ENCODE results near the gene PPP1R12A.
A peak's percentile ranks its signal among the peaks of the same experiment; 100 is the strongest.

PPP1R12A gene

DNA sequence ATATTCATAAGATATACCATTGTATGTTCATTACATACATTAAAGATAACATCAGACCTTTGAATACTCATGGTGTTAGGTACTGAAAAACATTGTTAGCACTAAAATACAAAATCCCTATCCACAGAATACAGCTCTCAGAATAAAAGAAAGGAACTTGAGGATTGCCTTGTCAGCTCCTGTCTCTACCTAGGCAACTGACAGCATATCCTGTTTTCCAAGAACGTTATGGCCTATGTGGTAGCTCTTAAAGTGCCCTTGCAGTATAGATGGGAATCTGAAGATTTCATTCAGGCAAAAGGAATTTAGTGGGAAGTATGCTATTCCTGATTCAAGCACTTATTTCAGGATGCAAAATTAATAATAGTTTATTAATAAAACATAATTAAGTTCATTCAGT, 1.8 kb upstream of the PPP1R12A start:
- DNase-seq (ENCODE audit: low read depth in 1 of 2, low spot score in 1 of 2): no peak

DNA sequence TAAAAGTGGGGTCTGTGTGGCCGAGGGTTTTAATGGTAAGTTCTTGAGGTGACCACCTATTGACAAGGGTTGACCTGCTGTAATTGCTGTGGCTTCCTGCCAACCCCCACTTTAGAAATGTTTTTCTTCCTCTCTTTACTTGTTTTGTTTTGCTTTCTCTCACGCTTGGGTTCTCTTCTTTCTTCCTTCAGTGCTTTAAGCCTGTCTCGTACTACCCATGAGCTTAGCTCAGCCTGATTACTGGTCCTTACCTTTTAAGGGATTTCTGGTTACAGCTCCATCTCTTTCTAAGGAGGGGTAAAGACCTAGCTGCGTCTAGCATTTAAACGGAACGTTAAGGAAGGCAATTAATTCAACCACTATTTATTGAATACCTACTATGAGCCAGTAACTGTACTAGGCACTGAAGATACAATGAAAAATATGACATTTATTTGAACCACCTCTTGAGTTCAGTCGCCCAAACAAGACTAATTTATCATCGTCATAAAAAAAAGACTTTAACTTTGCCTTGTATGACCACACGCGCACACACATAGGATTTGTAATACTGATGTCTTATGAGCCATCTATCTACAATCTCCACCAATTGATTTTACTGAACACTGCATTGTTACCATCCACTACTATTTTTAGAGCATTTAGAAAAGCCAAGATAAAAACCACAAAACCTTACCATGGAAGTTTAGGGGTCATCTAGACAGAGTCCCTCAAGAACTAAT, 888 bp upstream of the PPP1R12A start:
- no peak for DNase-seq (ENCODE audit: low read depth in 1 of 2, low spot score in 1 of 2)

DNA sequence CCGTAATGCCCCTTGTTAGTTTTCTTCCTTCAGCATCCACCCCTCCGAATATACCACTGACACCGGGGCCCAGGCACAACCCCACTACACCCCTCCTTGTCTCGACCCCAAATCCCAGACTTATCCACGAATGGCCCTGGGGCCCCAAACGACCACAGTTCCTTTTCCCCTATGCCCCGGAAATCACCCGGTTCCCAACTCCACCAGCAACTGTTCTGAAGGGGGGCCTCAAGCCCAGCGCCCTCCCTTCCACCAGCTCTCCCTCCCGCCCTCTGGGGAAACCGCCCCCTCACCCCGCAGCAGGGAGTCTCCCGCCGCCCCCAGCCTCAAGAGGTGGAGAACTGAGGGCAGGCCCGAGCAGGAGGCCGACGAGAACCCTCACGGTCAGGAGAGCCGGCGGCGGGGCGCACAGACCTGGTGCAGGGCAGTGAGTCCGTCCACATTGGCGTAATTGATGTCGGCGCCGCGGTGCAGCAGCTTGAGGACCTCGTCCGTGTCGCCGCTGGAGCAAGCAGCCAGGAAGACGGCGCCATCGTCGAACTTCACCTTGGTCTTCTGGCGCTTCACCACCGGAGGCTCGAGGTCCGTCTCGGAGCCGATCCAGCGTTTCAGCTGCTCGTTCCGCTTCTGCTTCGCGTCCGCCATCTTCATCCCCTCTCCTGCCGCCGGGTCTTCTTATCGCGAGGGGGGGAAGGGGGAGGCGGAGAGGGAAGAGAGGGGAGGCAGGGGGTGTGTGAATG, 446 bp downstream of the PPP1R12A start:
- DNase-seq (ENCODE audit: low read depth in 1 of 2, low spot score in 1 of 2): peak; percentile 19 to 29

DNA sequence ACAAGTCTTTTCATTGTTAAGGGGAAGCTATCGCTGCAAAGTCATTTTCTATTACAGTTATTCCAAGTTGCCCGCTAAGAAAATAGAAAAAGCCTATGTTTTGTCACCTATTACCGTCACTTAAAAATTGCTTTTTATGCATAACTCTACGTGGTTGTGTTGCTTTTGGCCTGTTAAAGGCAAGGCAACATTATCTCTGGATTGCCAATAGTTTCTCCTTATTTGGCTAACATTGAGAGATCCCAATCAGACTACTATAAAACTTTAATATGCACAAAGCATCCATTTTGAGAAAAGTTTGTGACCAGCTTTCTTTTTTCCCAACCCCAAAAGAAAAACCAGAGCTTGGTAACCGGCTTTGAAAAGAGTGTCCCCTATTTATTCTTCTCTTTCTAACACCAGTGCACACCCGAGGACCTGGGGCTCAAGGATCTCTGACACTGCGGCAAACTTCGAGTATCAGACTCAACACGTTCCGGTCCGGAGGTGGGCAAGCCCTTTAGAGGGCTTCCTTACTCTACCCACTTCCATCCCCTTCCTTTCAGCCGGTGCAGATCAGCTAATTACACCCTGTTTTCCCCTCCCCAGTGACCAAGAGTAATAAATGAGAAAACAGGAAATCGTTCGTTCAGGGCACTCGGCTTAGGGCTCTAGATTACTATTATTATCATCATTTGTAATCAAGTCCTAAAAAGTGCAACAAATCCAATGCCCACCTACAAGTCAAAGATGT, 1.2 kb downstream of the PPP1R12A start:
- peak in 1 of 2 donors; percentile 0 for DNase-seq (ENCODE audit: low read depth in 1 of 2, low spot score in 1 of 2)

DNA sequence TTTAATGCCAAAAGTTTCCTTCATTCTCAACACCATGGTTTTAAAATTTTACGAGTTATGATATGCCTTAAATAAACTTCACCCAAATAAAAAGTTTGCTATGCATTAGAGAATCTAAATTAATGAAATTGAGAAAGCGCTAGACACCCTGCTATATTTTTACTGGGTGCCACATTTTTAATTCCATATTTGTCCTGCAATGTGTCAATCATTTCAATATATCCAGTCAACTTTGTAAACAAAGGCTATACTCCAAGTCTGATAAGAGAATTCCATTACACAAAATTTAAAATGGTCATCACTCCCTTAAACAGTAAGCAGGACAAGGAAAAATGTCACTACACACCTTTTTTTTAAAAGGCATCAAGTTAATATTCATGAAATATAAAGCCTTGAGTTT, 1.9 kb downstream of the PPP1R12A start:
- DNase-seq (ENCODE audit: low read depth in 1 of 2, low spot score in 1 of 2): no peak

DNA sequence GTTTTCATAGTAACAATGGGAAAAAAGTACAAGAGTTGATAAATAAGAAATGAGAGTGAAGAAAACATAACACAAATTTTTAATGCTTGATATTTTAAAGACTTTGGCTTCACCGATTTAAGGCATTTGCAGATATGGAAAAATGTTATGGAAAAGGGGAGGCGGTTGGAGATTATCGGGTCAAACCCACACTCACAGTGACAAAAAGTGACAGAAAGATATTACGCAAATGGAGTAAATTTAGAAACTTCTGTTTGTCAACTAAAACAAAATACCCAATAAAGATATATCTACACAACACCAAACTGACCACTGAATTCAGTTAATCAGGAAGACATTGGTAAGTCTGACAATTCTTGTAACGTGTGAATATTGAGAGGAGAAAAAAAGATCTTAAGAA, 2.5 kb downstream of the PPP1R12A start:
- DNase-seq (ENCODE audit: low read depth in 1 of 2, low spot score in 1 of 2): no peak

- no peak for DNase-seq (ENCODE audit: low read depth in 1 of 2, low spot score in 1 of 2)
These were observed 5.8 kb downstream of the PPP1R12A start for GRCh38 chr12:79929065-79929464.

DNA sequence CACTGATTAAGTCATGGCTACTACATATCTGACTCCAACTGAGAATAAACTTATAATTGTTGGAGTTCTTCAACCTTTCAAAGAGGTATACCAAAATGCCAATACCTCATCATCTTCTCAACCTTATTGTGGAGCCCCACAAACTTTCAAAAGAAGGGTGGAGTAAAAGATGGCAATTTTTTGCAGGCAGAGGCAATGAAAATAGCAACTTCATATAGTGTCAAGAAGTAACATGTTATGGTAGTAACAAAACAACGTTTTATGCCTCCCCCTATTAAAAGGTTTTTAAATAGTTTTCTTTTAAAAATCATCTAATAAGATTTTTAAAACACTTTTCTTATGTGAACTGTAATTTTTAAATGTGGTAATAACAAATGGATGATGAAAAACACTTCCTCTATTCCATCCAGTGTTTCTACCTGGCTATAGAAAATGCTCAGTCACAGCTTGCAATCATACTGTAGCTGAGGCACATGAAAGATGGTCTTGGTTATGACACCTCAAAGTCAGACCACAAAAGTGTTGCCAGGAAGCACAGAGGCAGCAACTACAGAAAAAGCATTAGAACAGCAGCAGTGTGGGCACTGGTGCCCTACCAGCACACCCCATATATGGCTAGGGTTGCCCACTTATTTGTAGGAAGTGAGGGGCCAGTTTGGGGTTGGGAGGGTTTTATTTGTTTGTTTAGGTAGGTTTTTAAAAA, 7.0 kb downstream of the PPP1R12A start:
- DNase-seq (ENCODE audit: low read depth in 1 of 2, low spot score in 1 of 2): peak in 1 of 2 donors; percentile 29

- DNase-seq (ENCODE audit: low read depth in 1 of 2, low spot score in 1 of 2): no peak
These were observed 7.9 kb downstream of the PPP1R12A start for GRCh38 chr12:79926951-79927350.

DNA sequence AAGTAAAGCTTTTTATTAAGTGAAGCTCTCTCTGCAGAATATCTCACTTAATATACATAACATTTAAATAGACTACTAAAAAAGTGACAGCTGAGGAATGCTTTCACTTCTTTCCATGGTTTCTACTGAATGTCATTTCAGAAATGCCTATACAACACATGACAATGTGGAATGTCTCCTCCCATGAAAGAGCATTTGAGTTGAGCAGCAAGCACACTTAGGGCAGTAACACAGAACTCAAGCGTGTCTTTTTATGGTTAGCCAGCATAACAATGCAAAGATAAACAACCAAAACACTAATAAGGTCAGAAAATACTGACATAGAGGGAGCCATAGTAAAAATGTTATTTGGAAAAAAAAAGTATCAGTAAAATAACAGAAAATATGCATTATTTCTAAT, 9.4 kb downstream of the PPP1R12A start:
- DNase-seq (ENCODE audit: low read depth in 1 of 2, low spot score in 1 of 2): no peak

DNA sequence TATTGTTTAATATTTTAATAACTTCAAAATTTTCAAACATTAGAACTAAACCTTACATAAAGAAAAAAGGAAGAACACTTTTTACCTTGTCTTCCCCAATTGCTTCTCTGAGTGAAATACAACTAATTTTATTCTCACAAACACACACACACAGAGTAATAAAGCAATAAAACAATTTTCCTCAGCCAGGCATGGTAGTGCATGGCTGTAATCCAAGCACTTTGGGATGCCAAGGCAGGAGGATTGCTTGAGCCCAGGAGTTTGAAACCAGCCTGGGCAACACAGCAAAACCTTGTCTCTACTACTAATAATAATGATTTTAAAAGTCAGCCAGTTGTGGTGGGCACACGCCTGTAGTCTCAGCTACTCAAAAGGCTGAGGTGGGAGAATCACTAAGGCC, 13.1 kb downstream of the PPP1R12A start:
- no peak for DNase-seq (ENCODE audit: low read depth in 1 of 2, low spot score in 1 of 2)

DNA sequence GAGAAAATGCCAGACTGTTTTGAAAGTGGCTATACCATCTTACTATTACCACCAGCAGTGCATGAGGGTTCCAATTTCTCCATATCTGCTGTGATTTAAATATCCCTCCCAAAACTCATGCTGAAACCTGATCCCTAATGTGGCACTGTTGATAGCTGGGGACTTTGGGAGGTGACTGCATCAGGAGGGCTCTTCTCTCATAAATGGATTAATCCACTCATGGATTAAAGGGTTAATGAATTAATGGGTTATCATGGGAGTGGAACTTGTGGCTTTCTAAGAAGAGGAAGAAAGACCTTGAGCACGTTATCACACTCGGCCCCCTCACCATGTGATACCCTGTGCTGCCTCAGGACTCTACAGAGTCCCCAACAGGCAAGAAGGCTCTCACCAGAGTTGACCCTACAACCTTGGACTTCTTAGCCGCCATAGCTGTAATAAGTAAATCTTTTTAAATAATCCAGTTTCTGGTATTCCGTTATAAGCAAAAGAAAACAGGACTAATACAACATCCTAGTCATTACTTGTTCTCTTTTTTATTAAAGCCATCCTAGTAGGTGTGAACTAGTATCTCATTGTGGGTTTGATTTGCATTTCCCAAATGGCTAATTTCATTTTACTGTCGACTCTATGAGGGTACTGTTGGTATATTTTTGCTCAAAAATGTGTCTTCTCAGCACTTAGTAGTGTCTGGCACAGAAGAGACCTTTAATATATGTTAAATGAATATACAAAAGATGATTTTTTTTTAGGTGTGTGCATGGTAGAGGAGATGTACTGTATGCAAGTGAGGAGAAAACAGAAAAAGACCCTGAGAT, 14.3 kb downstream of the PPP1R12A start:
- no peak for DNase-seq (ENCODE audit: low read depth in 1 of 2, low spot score in 1 of 2)

- no peak for DNase-seq (ENCODE audit: low read depth in 1 of 2, low spot score in 1 of 2)
These were observed 15.1 kb downstream of the PPP1R12A start for GRCh38 chr12:79919762-79920161.

DNA sequence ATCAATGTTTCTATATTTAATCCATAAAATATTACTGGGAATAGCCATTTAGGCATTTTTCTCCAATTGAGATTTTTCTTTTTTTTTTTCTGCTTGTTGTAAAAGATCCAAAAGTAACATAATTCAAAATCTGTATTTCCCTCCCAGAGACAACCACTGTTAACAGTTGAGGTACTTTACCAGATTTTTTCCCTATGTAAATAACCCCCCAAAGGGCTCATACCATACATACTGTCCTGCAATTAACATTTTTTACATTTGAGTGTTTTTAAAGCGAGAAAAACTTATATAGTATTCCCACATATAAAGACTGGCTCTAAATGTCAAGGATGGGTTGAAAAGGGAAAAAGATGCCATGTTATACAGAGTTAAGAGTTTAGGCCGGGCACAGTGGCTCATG, 18.1 kb downstream of the PPP1R12A start:
- DNase-seq (ENCODE audit: low read depth in 1 of 2, low spot score in 1 of 2): no peak

DNA sequence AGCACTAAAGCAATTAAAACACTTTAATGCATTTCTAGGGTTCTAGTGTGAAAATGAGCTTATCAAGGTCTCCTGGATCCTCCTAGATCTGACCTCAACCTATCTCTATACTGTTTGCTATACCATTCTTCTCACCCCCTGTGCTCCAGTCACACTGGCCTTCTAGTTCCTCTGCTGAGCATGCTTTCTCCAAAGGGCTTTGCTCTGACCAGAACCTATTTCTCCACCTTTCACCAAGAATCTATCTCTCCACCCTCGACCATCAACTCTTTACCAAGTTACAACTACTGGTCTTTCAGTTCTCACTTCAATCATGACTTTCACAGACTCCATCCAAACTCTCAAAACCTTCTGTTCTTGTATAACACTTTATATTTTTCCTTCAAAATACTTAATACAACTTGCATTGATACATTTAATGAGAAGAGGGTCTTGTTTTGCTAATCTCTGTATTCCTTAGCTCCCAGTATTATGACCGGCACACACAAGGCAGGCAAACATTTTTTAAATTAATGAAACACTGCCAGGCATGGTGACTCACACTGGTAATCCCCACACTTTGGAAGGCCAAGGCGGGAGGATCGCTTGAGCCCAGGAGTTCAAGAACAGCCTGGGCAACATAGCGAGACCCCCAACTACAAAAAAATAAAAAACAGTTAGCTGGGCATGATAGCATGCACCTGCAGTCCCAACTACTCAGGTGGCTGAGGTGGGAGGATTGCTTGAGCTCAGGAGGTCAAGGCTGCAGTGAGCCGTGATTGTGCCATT, 22.8 kb downstream of the PPP1R12A start:
- DNase-seq (ENCODE audit: low read depth in 1 of 2, low spot score in 1 of 2): no peak

GRCh38 chr12:79908366-79908765, 26.5 kb downstream of the PPP1R12A start:
- no peak for DNase-seq (ENCODE audit: low read depth in 1 of 2, low spot score in 1 of 2)

- no peak for DNase-seq (ENCODE audit: low read depth in 1 of 2, low spot score in 1 of 2)
These were observed 33.4 kb downstream of the PPP1R12A start for GRCh38 chr12:79901506-79901905.

DNA sequence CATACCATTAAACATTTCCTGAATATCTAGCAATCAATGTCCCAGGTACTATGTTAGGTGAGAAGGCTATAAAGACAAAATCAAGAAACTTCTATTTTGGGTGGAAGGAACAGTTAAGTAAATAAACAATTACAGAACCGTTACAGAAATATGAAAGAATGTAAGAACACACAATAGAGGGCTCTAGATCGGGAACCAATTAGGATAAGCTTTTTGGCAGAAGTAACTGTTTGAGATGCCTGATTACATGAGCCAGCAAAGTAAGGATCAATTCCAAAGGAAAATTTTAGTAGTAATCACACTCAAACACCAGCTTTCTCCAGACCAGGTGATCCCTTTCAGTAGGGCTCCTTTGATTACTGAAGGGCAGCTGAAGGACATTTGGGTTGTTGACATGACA, 33.9 kb downstream of the PPP1R12A start:
- DNase-seq (ENCODE audit: low read depth in 1 of 2, low spot score in 1 of 2): no peak

DNA sequence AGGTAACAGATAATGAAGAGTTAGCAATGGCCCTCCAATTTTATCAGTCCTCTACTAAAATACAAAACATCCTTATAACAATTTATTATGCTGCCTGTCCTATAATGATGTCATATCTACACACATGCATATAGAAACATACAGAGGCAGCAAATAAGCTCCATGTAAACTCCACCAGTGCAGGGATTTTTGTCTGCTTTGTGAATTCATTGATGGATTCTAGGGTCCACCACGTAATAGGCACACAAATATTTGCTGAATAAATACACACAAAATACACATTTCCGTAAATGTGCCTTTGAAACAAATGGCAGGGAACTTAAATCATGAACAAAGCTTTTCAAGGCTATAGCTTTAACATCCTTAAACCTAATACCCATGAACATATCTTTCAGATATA, 34.7 kb downstream of the PPP1R12A start:
- no peak for DNase-seq (ENCODE audit: low read depth in 1 of 2, low spot score in 1 of 2)

GRCh38 chr12:79897617-79898016, 37.3 kb downstream of the PPP1R12A start:
- no peak for DNase-seq (ENCODE audit: low read depth in 1 of 2, low spot score in 1 of 2)

Measured in activated CD4-positive, alpha-beta T cell treated with anti-CD3 and anti-CD28 coated beads, Interleukin-2, amount 50 U/mL, for 24 hours (primary cell).